ENCODE measurements around the gene CYBRD1. TPM values are rescaled to one million over a fixed set of nuclear protein-coding genes. Genes with fewer than 3 reads are reported as not detected.

The CYBRD1 gene
- total and polyA plus RNA-seq, 2 donors (not counting 1 experiment from before 2014, with no cell fraction given): 0.27 TPM; not detected in 1

GRCh38 chr2:171483793-171484192 is 38.5 kb upstream of the CYBRD1 start:
- no peaks in the 10 kb centered on the region for H3K9me3 Mint-ChIP-seq (ENCODE audit: insufficient read depth)
- no peaks in the 10 kb centered on the region for H4K20me1 ChIP-seq (ENCODE audit: control insufficient read depth, insufficient read depth, low read length, poor library complexity, severe bottlenecking)
- no peak overlapping the region for H3K27ac ChIP-seq (ENCODE audit: low read length in 2 of 2)
- no peak overlapping the region for H3K4me2 ChIP-seq (replicated peaks; ENCODE audit: low read depth, low read length, poor library complexity, severe bottlenecking)
- H3K27me3 ChIP-seq (replicated peaks in 1 of 4; ENCODE audit: control extremely low read depth in 1 of 4, control insufficient read depth in 3 of 4, insufficient read depth in 4 of 4, low read length in 3 of 4): no peaks in the 10 kb centered on the region
- DNase-seq: no peak
- no peaks in the 10 kb centered on the region for H3K4me1 Mint-ChIP-seq
- H2AFZ ChIP-seq (ENCODE audit: insufficient read depth, low read depth, low read length, poor library complexity, severe bottlenecking): no peak overlapping the region
- no peak overlapping the region for H3K4me3 ChIP-seq (ENCODE audit: control extremely low read depth in 1 of 5, extremely low read depth in 1 of 5, insufficient read depth in 1 of 5, low read depth in 2 of 5, low read length in 4 of 5)
- no peak for ATAC-seq (ENCODE audit: low read depth)
- no peaks in the 10 kb centered on the region for H3K27me3 Mint-ChIP-seq
- H3K4me3 Mint-ChIP-seq: no peak overlapping the region
- no peak for TF ChIP-seq CTCF (IDR thresholded peaks at IDR 0.05)
- TF ChIP-seq EZH2 (IDR thresholded peaks at IDR 0.05; ENCODE audit: borderline replicate concordance, insufficient read depth, low read depth, low read length, poor library complexity, severe bottlenecking): no peak
- ChIA-PET CTCF (no interaction called here), POLR2A (no interaction called here)
- H3K9ac ChIP-seq (ENCODE audit: low read length): no peak overlapping the region
- peaks cover 0 to 2% (median 0%) of the 10 kb centered on the region in 3 donors for H3K9me3 ChIP-seq (ENCODE audit: control extremely low read depth in 1 of 3, control insufficient read depth in 2 of 3, insufficient read depth in 1 of 3, low read length in 2 of 3)
- H3K4me1 ChIP-seq (ENCODE audit: control insufficient read depth in 2 of 2, insufficient read depth in 2 of 2, low read length in 2 of 2): no peaks in the 10 kb centered on the region
- no CpG with 5 or more reads among the region's 2 CpGs for WGBS (ENCODE audit: insufficient coverage)
- intact Hi-C loops (cut with micrococcal nuclease): no loop called here
- H3K79me2 ChIP-seq (ENCODE audit: control insufficient read depth, insufficient read depth, low read length): no peaks in the 10 kb centered on the region
- no peak overlapping the region for H3K27ac Mint-ChIP-seq
- peaks cover 0 to 46% of the 10 kb centered on the region in 2 experiments for H3K36me3 ChIP-seq (replicated peaks in 1 of 2; ENCODE audit: control extremely low read depth in 1 of 2, control insufficient read depth in 1 of 2, extremely low read depth in 1 of 2, insufficient read depth in 2 of 2, low read length in 1 of 2)

GRCh38 chr2:171485116-171485515 is 37.2 kb upstream of the CYBRD1 start:
- H3K27ac Mint-ChIP-seq: no peak overlapping the region
- ChIA-PET CTCF (no interaction called here), POLR2A (no interaction called here)
- DNase-seq (no peak), ATAC-seq (ENCODE audit: low read depth) (no peak)
- Histone ChIP-seq H2AFZ (ENCODE audit: insufficient read depth, low read depth, low read length, poor library complexity, severe bottlenecking) (no peak overlapping the region), H3K27me3 (replicated peaks in 1 of 4; ENCODE audit: control extremely low read depth in 1 of 4, control insufficient read depth in 3 of 4, insufficient read depth in 4 of 4, low read length in 3 of 4) (no peaks in the 10 kb centered on the region), H3K36me3 (replicated peaks in 1 of 2; ENCODE audit: control extremely low read depth in 1 of 2, control insufficient read depth in 1 of 2, extremely low read depth in 1 of 2, insufficient read depth in 2 of 2, low read length in 1 of 2) (peaks cover 0 to 34% of the 10 kb centered on the region in 2 experiments), H3K9me3 (ENCODE audit: control extremely low read depth in 1 of 3, control insufficient read depth in 2 of 3, insufficient read depth in 1 of 3, low read length in 2 of 3) (peaks cover 0 to 2% (median 0%) of the 10 kb centered on the region in 3 donors), H3K4me1 (ENCODE audit: control insufficient read depth in 2 of 2, insufficient read depth in 2 of 2, low read length in 2 of 2) (no peaks in the 10 kb centered on the region), H3K27ac (ENCODE audit: low read length in 2 of 2) (no peak overlapping the region), H4K20me1 (ENCODE audit: control insufficient read depth, insufficient read depth, low read length, poor library complexity, severe bottlenecking) (no peaks in the 10 kb centered on the region), H3K9ac (ENCODE audit: low read length) (no peak overlapping the region), H3K79me2 (ENCODE audit: control insufficient read depth, insufficient read depth, low read length) (no peaks in the 10 kb centered on the region), H3K4me3 (ENCODE audit: control extremely low read depth in 1 of 5, extremely low read depth in 1 of 5, insufficient read depth in 1 of 5, low read depth in 2 of 5, low read length in 4 of 5) (no peak overlapping the region), H3K4me2 (replicated peaks; ENCODE audit: low read depth, low read length, poor library complexity, severe bottlenecking) (no peak overlapping the region)
- H3K27me3 Mint-ChIP-seq: no peaks in the 10 kb centered on the region
- no peak overlapping the region for H3K4me3 Mint-ChIP-seq
- H3K9me3 Mint-ChIP-seq (ENCODE audit: insufficient read depth): peaks cover 3% of the 10 kb centered on the region
- H3K4me1 Mint-ChIP-seq: no peaks in the 10 kb centered on the region
- intact Hi-C loops (cut with micrococcal nuclease): no loop called here
- no CpG with 5 or more reads among the region's 1 CpG for WGBS (ENCODE audit: insufficient coverage)
- TF ChIP-seq EZH2 (IDR thresholded peaks at IDR 0.05; ENCODE audit: borderline replicate concordance, insufficient read depth, low read depth, low read length, poor library complexity, severe bottlenecking) (no peak), CTCF (IDR thresholded peaks at IDR 0.05) (no peak)
